CD4-positive, alpha-beta T cell treated with Interleukin-15 for 1 hour (primary cell): ENCODE results near the gene DDX49.

ENCODE experiments used
- DNase-seq: peaks from one replicate; pipeline ENCODE4 v3.0.0-alpha.2; 2020

DDX49 gene, protein sequence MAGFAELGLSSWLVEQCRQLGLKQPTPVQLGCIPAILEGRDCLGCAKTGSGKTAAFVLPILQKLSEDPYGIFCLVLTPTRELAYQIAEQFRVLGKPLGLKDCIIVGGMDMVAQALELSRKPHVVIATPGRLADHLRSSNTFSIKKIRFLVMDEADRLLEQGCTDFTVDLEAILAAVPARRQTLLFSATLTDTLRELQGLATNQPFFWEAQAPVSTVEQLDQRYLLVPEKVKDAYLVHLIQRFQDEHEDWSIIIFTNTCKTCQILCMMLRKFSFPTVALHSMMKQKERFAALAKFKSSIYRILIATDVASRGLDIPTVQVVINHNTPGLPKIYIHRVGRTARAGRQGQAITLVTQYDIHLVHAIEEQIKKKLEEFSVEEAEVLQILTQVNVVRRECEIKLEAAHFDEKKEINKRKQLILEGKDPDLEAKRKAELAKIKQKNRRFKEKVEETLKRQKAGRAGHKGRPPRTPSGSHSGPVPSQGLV

DNA sequence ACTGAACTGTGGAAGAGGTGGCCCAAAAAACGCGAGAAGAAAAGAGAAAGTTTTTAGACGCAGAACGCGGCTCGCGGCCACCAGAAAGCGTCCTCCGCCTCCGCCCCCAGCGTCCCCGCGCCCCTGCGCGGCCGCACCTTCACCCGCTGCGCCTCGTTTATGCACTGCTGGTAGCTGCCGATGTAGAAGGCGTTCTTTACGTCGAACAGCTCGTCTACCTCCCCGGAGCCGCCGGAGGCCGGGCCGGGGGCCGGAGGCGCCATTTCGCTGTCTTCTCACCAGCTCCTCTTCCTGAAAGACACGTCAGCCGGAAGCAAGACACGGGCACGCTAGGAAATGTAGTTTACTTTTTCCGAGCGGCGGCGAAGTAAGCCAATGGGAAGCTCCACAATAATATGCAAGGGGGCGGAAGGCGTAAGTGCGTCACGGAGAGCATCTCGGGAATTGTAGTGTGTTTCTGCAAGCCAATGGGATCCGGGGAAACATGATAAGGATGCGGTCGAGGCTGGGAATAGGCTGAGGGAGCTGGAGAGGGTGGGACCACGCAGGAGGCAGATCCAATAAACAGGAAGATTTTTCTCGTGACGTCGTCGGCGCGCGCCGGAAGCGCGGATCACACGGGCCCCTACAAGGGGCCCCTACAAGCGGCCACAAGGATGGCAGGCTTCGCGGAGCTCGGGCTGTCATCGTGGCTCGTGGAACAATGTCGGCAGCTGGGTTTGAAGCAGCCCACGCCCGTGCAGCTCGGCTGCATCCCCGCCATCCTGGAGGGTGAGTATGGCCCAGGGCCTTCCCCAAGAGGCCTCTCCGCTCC, at the start of gene DDX49, which contains the start of gene COPE:
Gene DDX49, plus strand, starts transcription at position 630 of the 814 bp plus-strand sequence. Its CDS starts 27 bp downstream, at position 657.
Gene COPE, minus strand, starts transcription at position 302 of the 814 bp plus-strand sequence. Its CDS starts 39 bp downstream, at position 263.
- peak; percentile 99 for DNase-seq

DNA sequence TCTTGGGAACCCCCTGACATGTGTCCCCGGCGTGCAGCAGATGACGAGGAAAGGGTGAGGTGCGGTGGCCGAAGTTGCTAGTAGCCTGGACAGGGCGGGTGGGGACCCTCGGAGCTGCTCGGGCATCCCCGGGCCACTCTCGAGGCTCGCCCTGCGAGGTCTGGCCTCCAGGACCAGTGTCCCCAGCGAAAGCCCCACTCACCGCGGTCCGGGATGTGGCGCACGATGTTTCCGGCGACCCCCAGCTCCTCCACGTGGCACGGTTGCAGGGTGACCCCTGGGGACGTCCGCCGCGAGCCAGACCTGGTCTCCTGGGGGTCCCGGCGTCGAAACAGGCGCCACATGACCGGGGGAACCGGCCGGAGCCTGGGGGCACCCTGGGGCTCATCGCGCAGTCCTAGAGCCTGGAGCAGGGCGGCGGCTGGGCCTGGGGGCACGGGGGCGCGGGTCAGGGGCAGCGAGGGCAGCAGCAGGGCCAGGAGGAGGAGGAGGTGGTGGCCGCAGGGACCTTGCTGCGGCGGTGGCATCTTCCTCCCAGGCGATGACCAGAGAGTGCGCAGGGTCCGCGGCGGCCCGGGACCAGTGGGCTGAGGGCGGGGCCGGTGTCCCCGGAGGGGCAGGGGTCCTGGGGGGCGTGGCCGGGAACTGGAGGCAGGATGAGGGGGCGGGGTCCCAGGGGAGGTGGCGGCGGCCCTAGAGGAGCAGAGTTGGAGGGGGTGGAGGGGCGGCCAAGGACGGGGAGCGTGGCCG, 49.6 kb upstream of the DDX49 start:
- DNase-seq = no peak

DNA sequence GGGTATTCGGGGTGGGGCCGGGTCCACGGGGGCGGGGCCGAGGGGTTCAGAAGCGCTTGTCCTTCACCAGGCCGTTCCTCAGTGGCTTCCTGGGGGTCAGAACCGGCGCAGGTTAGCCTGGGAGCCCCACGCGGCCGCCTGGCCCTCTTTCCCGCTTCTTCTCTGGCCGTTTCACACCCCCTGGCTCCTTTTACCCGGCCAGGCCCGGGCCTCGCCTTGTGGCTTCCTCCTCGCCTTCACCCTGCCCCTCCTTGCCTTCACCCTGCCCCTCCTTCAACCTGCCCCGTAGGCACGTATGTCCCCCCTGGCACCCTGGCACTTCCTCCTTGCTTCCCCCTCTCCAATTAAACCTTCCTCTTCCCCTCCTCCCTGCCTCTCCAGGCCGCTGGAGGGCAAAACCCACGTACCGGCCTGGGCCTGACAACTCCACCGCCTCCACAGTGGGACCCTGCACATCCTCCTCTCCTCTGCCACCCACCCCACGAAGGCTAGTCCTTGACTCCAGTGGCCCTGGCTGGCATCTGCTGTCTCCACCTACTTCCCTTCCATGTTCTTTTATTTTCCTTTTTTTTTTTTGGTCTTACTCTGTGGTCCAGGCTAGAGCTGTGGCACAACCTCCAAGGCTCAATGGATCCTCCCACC, 48.9 kb upstream of the DDX49 start:
- DNase-seq = no peak

DNA sequence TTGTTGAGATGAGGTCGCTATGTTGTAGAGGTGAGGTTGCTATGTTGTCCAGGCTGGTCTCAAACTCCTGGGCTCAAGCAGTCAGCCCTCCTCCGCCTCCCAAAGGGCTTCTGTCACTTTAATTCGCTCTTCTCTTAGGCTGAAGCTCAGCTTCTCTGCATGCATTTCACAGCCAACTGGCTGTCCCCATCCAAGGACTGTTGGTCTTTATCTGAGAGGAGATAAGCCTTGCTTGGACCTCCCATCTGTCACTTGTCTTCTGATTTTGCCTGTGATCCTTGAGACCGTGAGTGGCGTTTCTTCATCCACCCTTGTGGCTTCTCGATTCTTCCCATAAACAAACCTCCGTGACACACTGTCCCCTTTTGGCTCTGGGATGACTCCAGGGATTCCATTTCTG, 48.0 kb upstream of the DDX49 start:
- DNase-seq = no peak

DNA sequence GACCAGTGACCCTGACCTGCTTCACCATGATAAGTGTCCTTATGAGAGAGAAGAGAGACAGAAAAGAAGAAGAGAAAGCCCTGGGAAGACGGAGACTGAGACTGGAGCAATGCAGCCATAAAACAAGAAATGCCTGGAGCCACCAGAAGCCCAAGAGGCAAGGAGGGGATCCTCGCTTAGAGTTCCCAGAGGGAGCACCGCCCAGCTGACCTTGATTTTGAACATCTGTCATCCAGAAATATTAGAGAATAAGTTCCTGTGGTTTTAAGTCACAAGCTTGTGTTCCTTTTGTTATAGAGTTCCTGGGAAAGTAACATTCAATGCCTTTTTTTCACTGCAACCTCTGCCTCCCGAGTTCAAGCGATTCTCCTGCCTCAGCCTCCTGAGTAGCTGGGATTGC, 43.8 kb upstream of the DDX49 start:
- no peak for DNase-seq

DNA sequence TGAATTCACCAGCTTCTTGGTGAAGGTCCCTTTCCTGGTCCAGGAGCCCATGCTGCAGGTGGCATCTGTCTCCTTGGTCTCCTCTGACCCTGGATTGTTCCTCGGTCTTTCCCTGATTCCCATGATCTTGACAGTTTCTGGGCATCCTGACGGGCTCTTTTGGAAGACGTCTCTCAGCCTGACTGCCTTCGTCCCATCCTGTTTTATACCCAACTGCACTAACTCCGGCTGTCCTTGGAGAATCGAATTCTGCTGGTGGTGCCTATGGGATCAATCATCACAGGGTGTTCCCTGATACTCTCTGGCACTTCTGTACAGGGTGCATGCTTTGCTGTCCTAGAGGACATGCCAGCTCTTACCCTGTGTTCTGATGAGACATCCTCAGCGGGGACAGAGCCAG, 42.6 kb upstream of the DDX49 start:
- no peak for DNase-seq

DNA sequence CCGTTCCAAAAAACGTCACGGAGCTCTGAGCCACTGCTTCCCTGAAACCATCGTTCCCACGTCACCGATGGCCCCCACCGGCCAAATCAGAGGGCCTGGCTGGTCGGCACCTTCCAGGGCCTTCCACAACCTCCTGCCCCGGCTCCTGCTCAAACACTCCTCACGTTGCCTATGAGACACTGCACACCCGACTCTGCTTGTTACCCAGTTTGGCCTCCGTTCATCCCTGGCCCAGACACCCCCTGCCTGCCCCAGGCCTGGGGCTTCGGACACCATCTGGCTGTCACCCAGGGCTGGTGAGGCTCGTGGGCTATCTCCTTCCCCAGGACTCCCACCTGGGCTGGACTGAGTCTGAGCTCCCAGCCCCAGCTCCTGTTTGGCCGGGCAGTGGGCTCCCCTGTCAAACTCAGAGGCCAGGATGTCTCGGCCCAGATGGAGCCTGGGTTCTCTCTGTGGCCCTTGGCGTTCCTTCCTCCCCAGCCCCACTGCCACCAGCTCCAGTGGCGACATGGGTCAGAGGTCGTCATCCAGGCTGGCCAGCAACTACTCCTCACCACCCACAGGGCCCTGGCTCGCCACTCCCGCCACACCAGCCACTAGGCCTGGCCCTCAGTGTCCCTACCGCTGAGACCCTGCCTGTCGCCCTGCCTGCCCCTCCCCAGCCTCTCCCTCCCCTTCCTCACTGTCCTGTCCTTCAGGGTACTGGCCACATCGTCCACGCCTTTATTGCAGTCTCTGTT, 41.3 kb upstream of the DDX49 start:
- no peak for DNase-seq

DNA sequence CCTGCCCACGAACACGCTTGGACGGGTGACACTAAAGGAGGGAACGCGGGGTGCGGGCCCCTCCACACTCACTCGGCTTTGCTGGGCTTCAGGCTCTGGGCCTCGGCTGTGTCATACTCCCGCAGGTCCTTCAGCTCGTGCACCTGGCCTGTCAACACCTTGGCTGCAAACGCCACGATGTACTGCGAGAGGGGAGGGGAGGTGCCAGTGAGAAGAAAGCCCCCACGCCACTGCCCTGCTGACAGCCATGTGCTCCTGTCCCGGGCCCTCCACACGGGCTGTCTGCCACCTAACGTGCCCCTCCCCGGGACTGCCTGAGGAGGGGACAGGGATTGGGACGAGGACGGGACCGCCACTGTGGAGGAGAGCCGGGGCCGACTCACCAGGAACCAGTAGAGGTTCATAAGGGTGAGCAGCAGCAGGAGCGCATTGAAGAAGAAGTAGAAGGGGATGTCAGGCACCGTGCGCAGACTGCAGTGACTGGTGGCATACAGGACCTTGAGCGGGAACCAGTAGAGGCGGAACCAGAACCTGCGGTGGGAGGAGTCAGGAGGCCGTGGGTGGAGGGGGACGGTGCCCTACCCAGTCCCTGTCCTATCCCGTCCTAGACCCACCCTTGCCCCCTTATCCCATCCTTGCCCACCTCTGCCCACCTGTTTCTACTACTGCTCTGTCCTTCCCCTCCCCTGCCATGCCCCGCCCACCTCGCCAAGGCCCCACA, 40.5 kb upstream of the DDX49 start:
- no peak for DNase-seq

DNA sequence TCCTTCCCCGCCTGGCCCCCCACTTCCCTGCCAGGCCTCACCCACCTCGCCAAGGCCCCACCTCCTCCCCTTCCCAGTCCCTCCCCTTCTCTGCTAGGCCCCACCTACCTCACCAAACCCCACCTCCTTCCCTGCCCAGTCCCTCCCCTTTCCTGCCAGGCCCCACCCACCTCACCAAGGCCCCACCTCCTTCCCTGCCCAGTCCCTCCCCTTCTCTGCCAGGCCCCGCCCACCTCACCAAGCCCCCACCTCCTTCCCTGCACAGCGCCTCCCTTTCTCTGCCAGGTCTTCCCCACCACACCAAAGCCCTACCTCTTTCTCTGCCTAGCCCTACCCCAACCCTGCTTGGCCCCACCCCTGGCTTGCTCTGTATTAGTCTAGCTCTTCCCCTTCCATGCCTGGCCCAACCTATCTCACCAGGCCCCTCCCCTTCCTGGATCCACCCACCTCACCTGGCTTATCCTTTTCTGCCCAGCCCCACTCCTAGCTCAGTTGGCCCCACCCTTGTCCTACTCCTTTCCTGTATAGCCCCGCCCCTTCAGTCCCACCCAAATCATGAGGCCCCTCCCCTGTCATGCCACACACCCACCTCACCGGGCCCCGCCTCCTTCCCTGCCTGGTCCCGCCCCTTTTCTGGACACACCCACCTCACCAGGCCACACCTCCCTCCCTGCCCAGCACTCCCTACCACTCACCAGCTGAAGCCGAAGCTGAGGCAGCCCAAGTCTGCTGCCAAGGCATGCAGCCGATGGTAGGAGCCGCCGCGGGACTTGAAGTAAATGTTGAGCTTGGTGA, 39.7 kb upstream of the DDX49 start:
- DNase-seq = peak; percentile 31

DNA sequence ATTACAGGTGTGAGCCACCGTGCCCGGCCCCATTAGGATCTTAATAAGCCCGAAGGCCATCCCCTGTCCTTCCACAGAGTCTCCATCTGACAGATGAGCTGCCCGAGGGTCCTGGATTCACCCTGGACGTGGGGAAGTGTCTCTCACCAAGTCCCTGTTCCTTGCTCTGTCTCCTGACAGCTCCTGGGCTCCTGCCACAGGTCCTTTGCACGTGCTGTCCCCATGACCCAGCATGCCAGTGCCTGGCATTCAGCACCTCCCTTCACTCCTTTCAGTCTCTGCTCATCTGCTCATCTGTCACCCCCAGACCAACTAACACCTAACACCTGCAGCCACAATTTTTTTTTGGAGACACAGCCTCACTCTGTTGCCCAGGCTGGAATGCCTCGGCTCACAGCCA, 38.0 kb upstream of the DDX49 start:
- DNase-seq = no peak

DNA sequence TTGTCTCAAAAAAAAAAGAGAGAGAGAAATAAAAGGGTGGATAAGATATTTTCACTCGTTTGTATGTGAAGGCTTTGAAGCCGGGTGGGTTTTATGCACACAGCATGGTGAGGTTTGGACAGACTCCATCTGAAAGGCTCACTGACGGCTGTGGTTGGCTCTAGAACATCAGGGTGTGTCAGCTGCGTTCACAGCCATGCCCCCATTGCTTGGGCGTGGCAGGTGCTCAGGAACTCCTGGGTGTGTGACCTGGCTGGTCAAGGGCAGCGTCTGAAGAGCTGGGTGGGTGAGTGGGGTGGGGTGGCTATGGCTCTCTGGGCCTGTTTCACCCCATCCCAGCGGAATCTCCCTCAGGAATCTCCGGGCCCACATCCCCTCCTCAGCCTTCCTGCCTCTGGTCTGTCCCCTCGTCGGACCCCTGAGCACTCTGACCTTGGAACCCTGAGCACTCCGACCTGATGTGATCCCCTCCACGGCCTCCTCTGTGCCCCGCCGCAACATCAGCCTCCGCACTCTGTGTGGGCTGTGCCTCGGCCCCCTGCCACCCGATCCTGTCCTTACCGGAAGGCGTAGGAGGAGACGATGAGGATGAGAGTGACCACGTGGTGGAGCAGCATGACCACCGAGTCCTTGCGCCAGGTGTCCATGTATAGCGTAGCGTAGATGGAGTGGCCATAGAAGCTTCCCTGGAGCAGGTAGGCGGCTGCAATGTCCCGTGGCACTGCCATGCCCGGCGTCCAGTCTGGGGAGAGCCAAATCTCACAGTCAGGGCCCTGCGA, 35.8 kb upstream of the DDX49 start:
- DNase-seq = no peak

DNA sequence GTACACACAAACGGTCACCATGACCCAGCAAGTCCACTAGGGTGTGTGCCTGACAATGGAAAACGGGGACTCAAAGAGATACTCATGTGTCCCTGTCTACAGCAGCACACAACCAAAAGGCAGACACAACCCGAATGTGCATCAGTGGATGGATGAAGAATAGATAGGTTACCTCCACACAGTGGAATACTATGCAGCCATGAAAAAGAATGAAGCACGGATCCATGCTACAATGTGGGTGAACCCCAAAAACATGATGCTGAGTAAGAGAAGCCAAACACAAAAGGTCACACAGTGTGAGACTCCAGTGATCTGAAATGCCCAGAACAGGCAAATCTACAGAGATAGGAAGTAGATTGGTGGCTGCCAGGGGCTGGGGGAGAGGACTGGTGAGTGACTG, 32.5 kb upstream of the DDX49 start:
- no peak for DNase-seq

DNA sequence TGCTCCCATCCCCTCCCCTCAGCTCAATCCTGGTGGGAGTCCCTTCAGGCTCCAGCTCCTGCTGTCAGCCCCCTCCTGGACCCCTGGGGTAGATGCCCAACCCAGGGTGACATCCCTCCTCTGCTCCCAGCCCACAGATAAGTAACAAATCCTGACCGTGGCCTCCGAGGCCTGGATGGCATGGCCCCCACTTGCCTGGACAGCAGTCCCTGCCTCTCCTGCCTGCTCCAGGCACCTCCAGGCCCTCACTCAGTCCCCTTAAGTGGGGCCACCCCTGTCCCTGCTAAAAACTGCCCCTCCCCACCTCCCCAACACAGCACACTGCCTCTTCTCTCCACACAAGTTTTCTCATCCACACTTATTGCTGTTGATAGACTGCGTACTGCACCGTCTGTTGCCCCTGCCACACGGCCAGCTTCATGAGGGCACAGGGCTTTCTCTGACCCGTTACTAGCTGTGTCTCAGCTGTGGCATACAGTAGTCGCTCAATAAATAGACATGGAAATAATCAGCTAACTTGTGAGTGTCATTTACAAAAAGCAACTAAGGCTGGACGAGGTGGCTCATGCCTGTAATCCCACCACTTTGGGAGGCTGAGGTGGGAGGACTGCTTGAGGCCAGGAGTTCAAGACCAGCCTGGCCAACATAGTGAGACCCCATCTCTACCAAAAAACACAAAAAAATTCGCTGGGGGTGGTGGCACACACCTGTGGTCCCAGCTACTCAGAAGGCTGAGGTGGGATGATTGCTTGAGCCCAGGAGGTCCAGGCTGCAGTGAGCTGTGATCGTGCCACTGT, 29.4 kb upstream of the DDX49 start:
- DNase-seq = no peak

DNA sequence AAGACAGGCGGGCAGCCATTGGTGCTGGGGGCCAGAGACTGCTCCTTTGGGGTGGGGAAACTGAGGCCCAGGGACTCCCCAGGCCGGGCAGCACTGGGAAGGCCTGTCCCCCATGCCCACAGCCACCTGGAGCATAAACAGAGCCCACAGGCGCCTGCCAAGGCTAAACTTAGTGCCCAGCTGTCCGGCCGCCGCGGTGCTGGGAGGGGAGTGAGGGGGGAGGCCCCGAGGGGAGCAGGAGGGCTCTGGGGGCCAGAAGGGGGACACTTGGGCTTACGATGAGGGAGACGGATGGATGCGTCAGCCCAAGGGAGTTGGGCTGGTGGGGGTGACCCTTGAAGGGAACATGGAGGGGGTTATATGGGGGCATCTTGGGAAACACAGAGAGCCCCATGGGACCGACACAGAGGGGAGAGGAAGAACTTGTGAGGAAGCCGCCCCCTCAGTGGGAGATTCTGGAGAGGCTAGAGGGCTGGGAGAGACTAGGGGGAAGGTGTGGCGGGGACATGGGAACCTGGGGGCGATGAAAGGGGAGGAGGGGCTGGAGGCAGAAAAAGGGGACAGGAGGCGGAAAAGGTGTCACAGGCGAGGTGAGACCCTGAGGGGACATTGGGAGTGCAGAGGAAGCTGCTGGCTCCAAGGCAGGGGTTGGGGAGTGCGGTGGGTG, 25.8 kb upstream of the DDX49 start:
- DNase-seq = no peak

DNA sequence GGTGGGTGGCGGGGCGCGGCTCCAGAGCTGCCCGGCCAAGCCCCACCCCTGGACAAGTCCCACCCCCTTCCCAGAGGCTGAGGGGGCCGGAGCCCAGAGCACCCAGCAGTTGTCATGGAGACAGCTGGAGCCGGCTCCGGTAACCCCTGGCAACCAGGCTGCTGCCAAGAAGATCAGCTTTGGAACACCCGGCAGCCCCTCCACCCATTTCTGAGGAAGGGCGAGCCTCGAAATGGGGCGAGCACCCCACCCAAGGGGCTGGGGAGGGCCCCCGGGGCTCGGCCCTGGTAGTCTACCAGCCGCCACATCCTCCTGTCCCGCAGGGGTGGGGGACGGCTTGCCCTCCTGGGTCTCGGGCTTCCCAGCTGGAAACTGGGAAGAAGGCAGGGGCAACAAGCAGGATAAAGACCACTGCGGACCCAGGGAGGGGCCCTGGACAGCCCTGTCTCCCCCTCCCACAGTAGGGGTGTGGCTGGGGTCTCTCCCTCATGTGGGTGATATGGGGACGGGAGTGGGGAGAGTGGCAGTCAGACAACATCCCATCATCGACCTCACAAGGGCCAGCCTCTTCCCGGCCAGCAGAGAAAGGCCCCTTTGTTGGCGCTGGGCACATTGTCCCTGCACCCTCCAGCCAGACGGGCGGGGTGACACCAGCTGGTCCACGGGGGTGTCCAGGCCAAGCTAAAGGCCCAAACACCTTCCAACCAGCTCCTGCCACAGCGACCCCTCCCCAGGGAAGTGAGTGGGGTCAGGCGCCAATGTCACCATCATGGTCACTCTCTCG, 25.1 kb upstream of the DDX49 start:
- no peak for DNase-seq

DNA sequence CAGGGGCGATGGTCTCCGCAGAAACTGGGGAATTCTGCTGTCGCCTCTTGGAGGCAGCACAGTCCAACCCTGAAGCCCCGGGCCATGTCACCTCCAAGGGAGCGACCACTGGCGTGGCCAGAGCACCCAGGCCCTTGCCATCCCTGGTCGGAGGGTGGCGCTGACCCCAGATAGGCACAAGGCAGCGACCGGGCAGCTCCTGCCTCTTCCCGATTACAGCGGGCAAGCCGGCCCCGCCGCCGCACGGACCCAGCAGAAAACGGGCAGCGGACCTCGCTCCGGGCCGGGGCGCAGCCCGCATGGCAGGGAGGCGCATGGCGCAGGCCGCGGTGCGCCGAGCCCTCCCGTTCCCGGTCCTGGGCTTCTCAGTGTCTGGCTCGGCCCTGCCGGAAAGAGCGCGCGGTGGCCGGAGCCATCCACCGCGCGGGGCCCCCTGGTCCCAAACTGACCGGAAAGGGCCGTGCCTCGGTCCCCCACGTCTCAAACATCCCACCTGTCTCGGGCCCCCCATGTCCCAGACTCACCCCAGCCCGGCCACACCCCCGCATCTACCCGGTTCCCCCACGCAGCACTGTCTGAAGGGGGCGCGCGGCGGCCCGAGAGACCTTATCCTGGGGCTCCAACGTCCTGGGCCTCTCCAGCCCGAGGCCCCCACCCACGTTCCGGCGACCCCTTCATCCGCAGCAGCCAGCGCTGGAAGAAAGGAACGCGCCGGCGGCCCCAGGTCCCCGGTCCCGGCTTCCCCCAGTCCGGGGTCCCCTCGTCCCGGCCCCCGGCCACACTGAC, 24.3 kb upstream of the DDX49 start:
- no peak for DNase-seq
